Body of pancreas (tissue), 4 donors: Measurements from ENCODE around the gene KIF3B.

Experiments used
- POLR2A ChIP-seq, 3 donors: fragments of 450-650 bp; IDR thresholded peaks; one replicate each; pipeline ENCODE4 v1.6.1; 2016; ENCODE audit warnings: antibody characterized with exemption in 3 of 3, mild to moderate bottlenecking in 2 of 3
- TF ChIP-seq, protein P1 (sequence below), 7 experiments: fragments of 450-650 bp in 4 of 7; fragments of 200-600 bp in 3 of 7; sonication (generic) in 3 of 7; IDR thresholded peaks; one replicate each; pipeline ENCODE4 v1.5.1; 2016 to 2019; ENCODE audit warnings: antibody characterized with exemption in 7 of 7

DNA sequence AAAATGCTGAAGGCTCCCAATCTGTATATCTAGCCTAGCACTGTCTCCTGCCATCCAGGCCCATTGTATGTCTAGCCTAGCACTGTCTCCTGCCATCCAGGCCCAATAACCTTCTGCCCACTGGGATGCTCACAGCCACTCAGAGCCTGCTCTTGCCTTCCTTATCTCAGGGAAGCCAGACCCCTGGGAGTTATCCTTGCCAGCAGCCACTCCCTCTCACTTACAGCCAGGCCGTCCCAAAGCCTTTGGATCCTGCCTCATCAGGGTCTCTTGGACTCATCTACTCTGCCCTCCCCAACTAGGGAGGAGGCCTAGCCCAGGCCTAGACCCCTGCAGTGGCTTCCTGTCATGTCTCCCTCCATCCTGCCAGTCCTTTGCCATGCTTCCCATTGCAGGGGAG, 37.3 kb downstream of the KIF3B start:
- TF ChIP-seq, protein P1, sequence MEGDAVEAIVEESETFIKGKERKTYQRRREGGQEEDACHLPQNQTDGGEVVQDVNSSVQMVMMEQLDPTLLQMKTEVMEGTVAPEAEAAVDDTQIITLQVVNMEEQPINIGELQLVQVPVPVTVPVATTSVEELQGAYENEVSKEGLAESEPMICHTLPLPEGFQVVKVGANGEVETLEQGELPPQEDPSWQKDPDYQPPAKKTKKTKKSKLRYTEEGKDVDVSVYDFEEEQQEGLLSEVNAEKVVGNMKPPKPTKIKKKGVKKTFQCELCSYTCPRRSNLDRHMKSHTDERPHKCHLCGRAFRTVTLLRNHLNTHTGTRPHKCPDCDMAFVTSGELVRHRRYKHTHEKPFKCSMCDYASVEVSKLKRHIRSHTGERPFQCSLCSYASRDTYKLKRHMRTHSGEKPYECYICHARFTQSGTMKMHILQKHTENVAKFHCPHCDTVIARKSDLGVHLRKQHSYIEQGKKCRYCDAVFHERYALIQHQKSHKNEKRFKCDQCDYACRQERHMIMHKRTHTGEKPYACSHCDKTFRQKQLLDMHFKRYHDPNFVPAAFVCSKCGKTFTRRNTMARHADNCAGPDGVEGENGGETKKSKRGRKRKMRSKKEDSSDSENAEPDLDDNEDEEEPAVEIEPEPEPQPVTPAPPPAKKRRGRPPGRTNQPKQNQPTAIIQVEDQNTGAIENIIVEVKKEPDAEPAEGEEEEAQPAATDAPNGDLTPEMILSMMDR (IDR thresholded peaks at IDR 0.05) = no peak
- TF ChIP-seq POLR2A (IDR thresholded peaks at IDR 0.05) = no peak
